K562 (cell line): ENCODE measurements around the gene KRTAP4-11. TPM values are rescaled to one million over a fixed set of nuclear protein-coding genes. Genes with fewer than 3 reads are reported as not detected.

Experiments
- KDM2B ChIP-seq: fragments of 250-450 bp; sonication (Bioruptor Pico); IDR thresholded peaks from 2 replicates; pipeline ENCODE4 v1.8.0; 2021; ENCODE audit warnings: mild to moderate bottlenecking, moderate library complexity
- RBBP5 ChIP-seq: fragments of 200-600 bp; sonication (generic); IDR thresholded peaks from 2 replicates; pipeline ENCODE4 v1.6.1; 2012; ENCODE audit warnings: borderline replicate concordance, mild to moderate bottlenecking, low read length, control low read depth, inconsistent platforms; ENCODE audit not compliant: insufficient read depth, poor library complexity, severe bottlenecking
- RBM14 ChIP-seq: fragments of 200-400 bp; formaldehyde crosslinking; IDR thresholded peaks from 2 replicates; pipeline ENCODE4 v1.6.1; 2018; ENCODE audit warnings: low read depth, mild to moderate bottlenecking, low read length, moderate library complexity, borderline replicate concordance; ENCODE audit not compliant: insufficient read depth
- SIN3A ChIP-seq, 2 experiments: fragments of 150-350 bp in 1 of 2; IDR thresholded peaks; 2 replicates each; pipeline ENCODE4 v1.6.1; 2011 to 2016; ENCODE audit warnings: borderline replicate concordance in 2 of 2, low read depth in 2 of 2, low read length in 2 of 2, mild to moderate bottlenecking in 2 of 2, moderate library complexity in 2 of 2; ENCODE audit not compliant: control insufficient read depth in 1 of 2
- TAL1 ChIP-seq: fragments of 450-650 bp; IDR thresholded peaks from 2 replicates; pipeline ENCODE4 v1.6.1; 2016; ENCODE audit warnings: mild to moderate bottlenecking
- TCFL5 ChIP-seq: fragments of 250-450 bp; sonication (Bioruptor Pico); conservative IDR thresholded peaks from 2 replicates; pipeline ENCODE4 v1.6.1; 2021; ENCODE audit warnings: mild to moderate bottlenecking, moderate library complexity, matching md5 sums
- USF1 ChIP-seq: sonication (generic); formaldehyde crosslinking; IDR thresholded peaks from 2 replicates; pipeline ENCODE4 v1.9.0; 2022; ENCODE audit warnings: mild to moderate bottlenecking, missing genetic modification reagents
- YY1 ChIP-seq, 3 experiments: IDR thresholded peaks; 2 replicates each; pipeline ENCODE4 v1.6.1; 2011; ENCODE audit warnings: low read length in 2 of 3, mild to moderate bottlenecking in 2 of 3, moderate library complexity in 2 of 3, borderline replicate concordance in 1 of 3, control low read depth in 1 of 3, low read depth in 1 of 3; ENCODE audit not compliant: insufficient read depth in 3 of 3, insufficient replicate concordance in 2 of 3, control insufficient read depth in 1 of 3, insufficient read length in 1 of 3; ENCODE audit errors: extremely low read depth in 1 of 3
- ZNF668 ChIP-seq: fragments of 250-450 bp; sonication (Bioruptor Pico); IDR thresholded peaks from 2 replicates; pipeline ENCODE4 v1.8.0; 2022; ENCODE audit warnings: mild to moderate bottlenecking, inconsistent platforms
- ZNF79 ChIP-seq: fragments of 250-450 bp; sonication (Bioruptor Pico); IDR thresholded peaks from 2 replicates; pipeline ENCODE4 v1.4.0; 2020; ENCODE audit warnings: low read depth, mild to moderate bottlenecking, moderate library complexity
- polyA plus RNA-seq, 8 experiments: library from polyadenylated mRNA; depleted of rRNA in 4 of 8; stranded (reverse) in 5 of 8; unstranded in 3 of 8; fragments of >200 nt; fragmentation: Nextera tagmentation in 2 of 8; fragmentation: Illumina TruSeq in 1 of 8; extraction: Ambion mirVana in 2 of 8; extraction: Trizol in 1 of 8; gene quantifications; 2 replicates each; pipeline versions ENCODE4 v1.2.1 to v1.2.3, GENCODE V29; 2011 to 2014; ENCODE audit warnings: inconsistent platforms in 1 of 8, missing spikeins in 1 of 8
- total RNA-seq, 7 experiments: library from RNA; depleted of rRNA in 6 of 7; stranded (reverse); fragments of >200 nt in 6 of 7; fragmentation: Illumina TruSeq in 2 of 7; extraction: Trizol in 2 of 7; gene quantifications; 2 replicates each; pipeline versions ENCODE4 v1.2.1 to v1.2.3, GENCODE V29; 2011 to 2021; ENCODE audit warnings: low replicate concordance in 1 of 7
- TF ChIP-seq, protein P1 (sequence below): IDR thresholded peaks from 3 replicates; pipeline ENCODE4 v1.6.1; 2011; ENCODE audit warnings: borderline replicate concordance, mild to moderate bottlenecking, moderate library complexity; ENCODE audit not compliant: insufficient read length; ENCODE audit errors: extremely low read depth

The KRTAP4-11 gene
- total and polyA plus RNA-seq, 9 of the 15 experiments (the other 6 are each of a cell fraction or from before 2014, with no cell fraction given), result not detected

DNA sequence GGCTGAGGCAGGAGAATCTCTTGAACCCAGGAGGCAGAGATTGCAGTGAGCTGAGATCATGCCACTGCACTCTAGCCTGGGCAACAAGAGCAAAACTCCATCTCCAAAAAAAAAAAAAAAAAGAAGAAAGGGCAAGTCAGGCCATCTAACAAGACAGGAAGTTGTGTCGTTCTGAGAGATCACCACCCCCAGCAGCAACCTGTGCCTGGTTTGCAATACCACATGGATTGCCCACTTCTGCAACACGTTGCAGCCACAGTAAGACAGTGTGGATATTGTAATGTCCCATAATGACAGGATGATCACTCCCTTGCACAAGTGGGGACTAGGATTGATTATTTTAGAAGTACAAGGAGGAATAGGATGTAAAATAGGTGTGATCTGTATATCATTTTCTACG lies 49.1 kb downstream of the KRTAP4-11 start (continued):
- TF ChIP-seq, protein P1, sequence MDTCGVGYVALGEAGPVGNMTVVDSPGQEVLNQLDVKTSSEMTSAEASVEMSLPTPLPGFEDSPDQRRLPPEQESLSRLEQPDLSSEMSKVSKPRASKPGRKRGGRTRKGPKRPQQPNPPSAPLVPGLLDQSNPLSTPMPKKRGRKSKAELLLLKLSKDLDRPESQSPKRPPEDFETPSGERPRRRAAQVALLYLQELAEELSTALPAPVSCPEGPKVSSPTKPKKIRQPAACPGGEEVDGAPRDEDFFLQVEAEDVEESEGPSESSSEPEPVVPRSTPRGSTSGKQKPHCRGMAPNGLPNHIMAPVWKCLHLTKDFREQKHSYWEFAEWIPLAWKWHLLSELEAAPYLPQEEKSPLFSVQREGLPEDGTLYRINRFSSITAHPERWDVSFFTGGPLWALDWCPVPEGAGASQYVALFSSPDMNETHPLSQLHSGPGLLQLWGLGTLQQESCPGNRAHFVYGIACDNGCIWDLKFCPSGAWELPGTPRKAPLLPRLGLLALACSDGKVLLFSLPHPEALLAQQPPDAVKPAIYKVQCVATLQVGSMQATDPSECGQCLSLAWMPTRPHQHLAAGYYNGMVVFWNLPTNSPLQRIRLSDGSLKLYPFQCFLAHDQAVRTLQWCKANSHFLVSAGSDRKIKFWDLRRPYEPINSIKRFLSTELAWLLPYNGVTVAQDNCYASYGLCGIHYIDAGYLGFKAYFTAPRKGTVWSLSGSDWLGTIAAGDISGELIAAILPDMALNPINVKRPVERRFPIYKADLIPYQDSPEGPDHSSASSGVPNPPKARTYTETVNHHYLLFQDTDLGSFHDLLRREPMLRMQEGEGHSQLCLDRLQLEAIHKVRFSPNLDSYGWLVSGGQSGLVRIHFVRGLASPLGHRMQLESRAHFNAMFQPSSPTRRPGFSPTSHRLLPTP, result no peak
- TF ChIP-seq USF1 (CRISPR knock-in tag) (no peak), RBM14 (no peak), KDM2B (CRISPR knock-in tag) (no peak), YY1 (IDR thresholded peaks at IDR 0.05; ENCODE audit: borderline replicate concordance in 1 of 3, control insufficient read depth in 1 of 3, extremely low read depth in 1 of 3, insufficient read depth in 3 of 3, insufficient read length in 1 of 3, insufficient replicate concordance in 2 of 3, low read depth in 1 of 3, low read length in 2 of 3) (no peak), SIN3A (IDR thresholded peaks at IDR 0.05; ENCODE audit: borderline replicate concordance in 2 of 2, control insufficient read depth in 1 of 2, low read depth in 2 of 2, low read length in 2 of 2) (no peak), TAL1 (no peak), RBBP5 (no peak), TCFL5 (CRISPR knock-in tag) (no peak), ZNF79 (CRISPR knock-in tag) (no peak), ZNF668 (CRISPR knock-in tag) (no peak)
